ENCODE results near the gene SLC26A8. TPM values are rescaled to one million over a fixed set of nuclear protein-coding genes. Genes with fewer than 3 reads are reported as not detected.

The SLC26A8 gene
- total RNA-seq, 1 experiment from 2014 or later = not detected

GRCh38 chr6:36068012-36068392, 43.6 kb upstream of the SLC26A8 start:
- H3K4me3 ChIP-seq (ENCODE audit: low read depth in 2 of 2, low read length in 2 of 2) = no peak overlapping the region
- no peak for TF ChIP-seq REST (IDR thresholded peaks at IDR 0.05; ENCODE audit: insufficient read depth in 1 of 2, low read depth in 2 of 2, low read length in 1 of 2)
- no peak for TF ChIP-seq SIN3A (IDR thresholded peaks at IDR 0.05; ENCODE audit: borderline replicate concordance, insufficient read depth, low read depth, low read length)
- TF ChIP-seq, protein P1, sequence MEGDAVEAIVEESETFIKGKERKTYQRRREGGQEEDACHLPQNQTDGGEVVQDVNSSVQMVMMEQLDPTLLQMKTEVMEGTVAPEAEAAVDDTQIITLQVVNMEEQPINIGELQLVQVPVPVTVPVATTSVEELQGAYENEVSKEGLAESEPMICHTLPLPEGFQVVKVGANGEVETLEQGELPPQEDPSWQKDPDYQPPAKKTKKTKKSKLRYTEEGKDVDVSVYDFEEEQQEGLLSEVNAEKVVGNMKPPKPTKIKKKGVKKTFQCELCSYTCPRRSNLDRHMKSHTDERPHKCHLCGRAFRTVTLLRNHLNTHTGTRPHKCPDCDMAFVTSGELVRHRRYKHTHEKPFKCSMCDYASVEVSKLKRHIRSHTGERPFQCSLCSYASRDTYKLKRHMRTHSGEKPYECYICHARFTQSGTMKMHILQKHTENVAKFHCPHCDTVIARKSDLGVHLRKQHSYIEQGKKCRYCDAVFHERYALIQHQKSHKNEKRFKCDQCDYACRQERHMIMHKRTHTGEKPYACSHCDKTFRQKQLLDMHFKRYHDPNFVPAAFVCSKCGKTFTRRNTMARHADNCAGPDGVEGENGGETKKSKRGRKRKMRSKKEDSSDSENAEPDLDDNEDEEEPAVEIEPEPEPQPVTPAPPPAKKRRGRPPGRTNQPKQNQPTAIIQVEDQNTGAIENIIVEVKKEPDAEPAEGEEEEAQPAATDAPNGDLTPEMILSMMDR (IDR thresholded peaks at IDR 0.05) = no peak
- TF ChIP-seq POLR2AphosphoS5 (IDR thresholded peaks at IDR 0.05; ENCODE audit: low read depth, low read length) = no peak
- no peak for TF ChIP-seq TCF7L2 (IDR thresholded peaks at IDR 0.05; ENCODE audit: low read depth, low read length)
- H3K36me3 ChIP-seq (ENCODE audit: control insufficient read depth, insufficient read depth, low read length) = no peaks in the 10 kb centered on the region
- BruUV-seq (replicated peaks) = no TSS peak
- no peak overlapping the region for H3K27ac ChIP-seq (ENCODE audit: low read length)
- H3K9me3 ChIP-seq (ENCODE audit: control insufficient read depth, insufficient read depth, low read depth, low read length) = no peaks in the 10 kb centered on the region
- H3K27me3 ChIP-seq (ENCODE audit: control insufficient read depth, insufficient read depth, low read length) = no peaks in the 10 kb centered on the region
- no peaks in the 10 kb centered on the region for H3K4me1 ChIP-seq (ENCODE audit: control insufficient read depth, insufficient read depth, low read length)
- ChIA-PET CTCF (no interaction called here), POLR2A (no interaction called here)
- ATAC-seq (no peak), DNase-seq (ENCODE audit: low read depth, low spot score) (no peak)
- in situ Hi-C loops (cut with HindIII; ENCODE audit: low pct_unique_long_range_greater_than_20kb, low sequenced_read_pairs) (no loop called here), intact Hi-C loops (cut with micrococcal nuclease; ENCODE audit: unreplicated experiment) (no loop called here)

DNA sequence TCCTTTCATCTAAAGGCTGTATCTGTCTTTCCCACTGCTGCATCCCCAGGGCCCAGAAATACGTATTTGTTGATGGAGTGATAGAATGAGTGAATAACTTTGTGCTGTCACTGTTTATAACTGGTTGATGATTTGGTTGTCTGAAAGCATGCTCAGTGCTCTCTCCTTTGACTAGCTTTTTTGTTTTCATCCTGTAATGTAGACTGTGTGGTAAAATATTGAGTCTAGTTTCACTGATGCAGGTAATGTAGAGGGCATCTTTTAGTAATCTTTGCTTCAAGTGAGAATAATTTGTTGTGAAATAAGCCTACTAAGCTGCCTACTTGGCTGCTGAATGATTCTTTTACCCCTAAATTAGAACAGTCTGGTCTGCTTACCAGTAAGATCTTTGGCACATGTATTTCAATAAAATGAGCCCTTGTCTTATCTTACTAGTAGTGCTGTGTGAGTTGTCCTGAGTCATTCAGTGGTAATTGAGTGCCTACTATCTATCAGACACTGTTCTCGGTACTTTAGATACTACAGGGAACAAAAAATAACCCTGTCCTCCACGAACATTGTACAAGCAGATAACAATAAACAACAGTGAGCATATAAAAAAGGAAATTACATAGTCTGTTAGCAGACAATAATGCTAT, 43.1 kb upstream of the SLC26A8 start:
- Histone ChIP-seq H3K4me1 (ENCODE audit: control insufficient read depth, insufficient read depth, low read length) (no peaks in the 10 kb centered on the region), H3K9me3 (ENCODE audit: control insufficient read depth, insufficient read depth, low read depth, low read length) (no peaks in the 10 kb centered on the region), H3K27me3 (ENCODE audit: control insufficient read depth, insufficient read depth, low read length) (no peaks in the 10 kb centered on the region), H3K4me3 (ENCODE audit: low read depth in 2 of 2, low read length in 2 of 2) (no peak overlapping the region), H3K27ac (ENCODE audit: low read length) (no peak overlapping the region), H3K36me3 (ENCODE audit: control insufficient read depth, insufficient read depth, low read length) (no peaks in the 10 kb centered on the region)
- ATAC-seq (no peak), DNase-seq (ENCODE audit: low read depth, low spot score) (no peak)
- CTCF ChIA-PET = interaction anchor here (0.8 kb wide), 1 partner anchor 39 kb away, joined by 3 read pairs; no protein-coding TSS in a partner anchor
- in situ Hi-C loops (cut with HindIII; ENCODE audit: low pct_unique_long_range_greater_than_20kb, low sequenced_read_pairs) = no loop called here
- POLR2A ChIA-PET = no interaction called here
- no peak for TF ChIP-seq SIN3A (IDR thresholded peaks at IDR 0.05; ENCODE audit: borderline replicate concordance, insufficient read depth, low read depth, low read length)
- TF ChIP-seq REST (IDR thresholded peaks at IDR 0.05; ENCODE audit: insufficient read depth in 1 of 2, low read depth in 2 of 2, low read length in 1 of 2) = no peak
- TF ChIP-seq, protein P1 (IDR thresholded peaks at IDR 0.05) = no peak
- TF ChIP-seq POLR2AphosphoS5 (IDR thresholded peaks at IDR 0.05; ENCODE audit: low read depth, low read length) = no peak
- no peak for TF ChIP-seq TCF7L2 (IDR thresholded peaks at IDR 0.05; ENCODE audit: low read depth, low read length)
- intact Hi-C loops (cut with micrococcal nuclease; ENCODE audit: unreplicated experiment) = no loop called here
- no TSS peak for BruUV-seq (replicated peaks)

All from Panc1 (cell line).